ENCODE measurements around the gene GORASP2.

Gene GORASP2

GRCh38 chr2:171008550-171009205 is 79.6 kb downstream of the GORASP2 start:
- DNase-seq, result no peak

GRCh38 chr2:171009386-171009785 is 80.3 kb downstream of the GORASP2 start:
- no peak for DNase-seq

- DNase-seq, result no peak
Measured at GRCh38 chr2:171013851-171014250, 84.8 kb downstream of the GORASP2 start.

- DNase-seq, result no peak
Measured at GRCh38 chr2:171016125-171016524, 87.1 kb downstream of the GORASP2 start.
